GM13976 (cell line): ENCODE results near the gene WDFY4.

Source experiments
- DNase-seq: peaks from one replicate; pipeline ENCODE4 v3.0.0; 2012; ENCODE audit warnings: low spot score
- in situ Hi-C: fragments of 300-500 bp; cut with MboI; formaldehyde crosslinking; loops from one replicate; pipeline ENCODE4 v1.12.0; 2022; ENCODE audit warnings: low sequenced_read_pairs, mixed read lengths, inconsistent platforms; ENCODE audit not compliant: unreplicated experiment
- TF ChIP-seq, protein P1 (sequence below): IDR thresholded peaks from 2 replicates; pipeline ENCODE4 v1.5.1; 2012; ENCODE audit warnings: borderline replicate concordance, mild to moderate bottlenecking; ENCODE audit not compliant: insufficient read depth; ENCODE audit errors: extremely low read depth, missing control alignments, control extremely low read depth

Gene WDFY4

GRCh38 chr10:48940372-48940771 lies 255.7 kb downstream of the WDFY4 start:
- in situ Hi-C loops, result no loop called here
- TF ChIP-seq, protein P1, sequence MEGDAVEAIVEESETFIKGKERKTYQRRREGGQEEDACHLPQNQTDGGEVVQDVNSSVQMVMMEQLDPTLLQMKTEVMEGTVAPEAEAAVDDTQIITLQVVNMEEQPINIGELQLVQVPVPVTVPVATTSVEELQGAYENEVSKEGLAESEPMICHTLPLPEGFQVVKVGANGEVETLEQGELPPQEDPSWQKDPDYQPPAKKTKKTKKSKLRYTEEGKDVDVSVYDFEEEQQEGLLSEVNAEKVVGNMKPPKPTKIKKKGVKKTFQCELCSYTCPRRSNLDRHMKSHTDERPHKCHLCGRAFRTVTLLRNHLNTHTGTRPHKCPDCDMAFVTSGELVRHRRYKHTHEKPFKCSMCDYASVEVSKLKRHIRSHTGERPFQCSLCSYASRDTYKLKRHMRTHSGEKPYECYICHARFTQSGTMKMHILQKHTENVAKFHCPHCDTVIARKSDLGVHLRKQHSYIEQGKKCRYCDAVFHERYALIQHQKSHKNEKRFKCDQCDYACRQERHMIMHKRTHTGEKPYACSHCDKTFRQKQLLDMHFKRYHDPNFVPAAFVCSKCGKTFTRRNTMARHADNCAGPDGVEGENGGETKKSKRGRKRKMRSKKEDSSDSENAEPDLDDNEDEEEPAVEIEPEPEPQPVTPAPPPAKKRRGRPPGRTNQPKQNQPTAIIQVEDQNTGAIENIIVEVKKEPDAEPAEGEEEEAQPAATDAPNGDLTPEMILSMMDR, result no peak
- DNase-seq, result no peak

GRCh38 chr10:48940958-48941357 lies 256.3 kb downstream of the WDFY4 start:
- in situ Hi-C loops, result no loop called here
- TF ChIP-seq, protein P1, result no peak
- DNase-seq, result no peak

GRCh38 chr10:48941427-48942075 lies 256.9 kb downstream of the WDFY4 start:
- in situ Hi-C loops, result no loop called here
- no peak for DNase-seq
- TF ChIP-seq, protein P1, result no peak

GRCh38 chr10:48943096-48943495 lies 258.4 kb downstream of the WDFY4 start:
- no peak for DNase-seq
- TF ChIP-seq, protein P1, result no peak
- in situ Hi-C loops, result no loop called here

- DNase-seq, result no peak
- TF ChIP-seq, protein P1, result no peak
- in situ Hi-C loops, result no loop called here
These were observed 259.5 kb downstream of the WDFY4 start for GRCh38 chr10:48944171-48944570.

GRCh38 chr10:48945441-48946130 lies 260.9 kb downstream of the WDFY4 start:
- DNase-seq, result no peak
- in situ Hi-C loops, result no loop called here
- TF ChIP-seq, protein P1, result no peak
